BLaER1 (cell line): ENCODE measurements around the gene FGF11.

Source experiments
- H3K27ac ChIP-seq: shearing (Covaris generic); formaldehyde crosslinking; 2 replicates; pipeline ENCODE4 v1.8.1; 2022
- H3K27me3 ChIP-seq: shearing (Covaris generic); formaldehyde crosslinking; 2 replicates; pipeline ENCODE4 v1.8.1; 2022
- H3K36me3 ChIP-seq: shearing (Covaris generic); formaldehyde crosslinking; 2 replicates; pipeline ENCODE4 v1.8.1; 2022
- H3K4me1 ChIP-seq: shearing (Covaris generic); formaldehyde crosslinking; 2 replicates; pipeline ENCODE4 v1.8.1; 2022
- H3K4me2 ChIP-seq: shearing (Covaris generic); formaldehyde crosslinking; 2 replicates; pipeline ENCODE4 v1.8.1; 2022
- H3K4me3 ChIP-seq: shearing (Covaris generic); formaldehyde crosslinking; 2 replicates; pipeline ENCODE4 v1.8.1; 2022
- H3K9ac ChIP-seq: shearing (Covaris generic); formaldehyde crosslinking; 2 replicates; pipeline ENCODE4 v1.8.1; 2022
- H3K9me3 ChIP-seq: shearing (Covaris generic); formaldehyde crosslinking; 2 replicates; pipeline ENCODE4 v1.8.1; 2022
- H4K20me1 ChIP-seq: shearing (Covaris generic); formaldehyde crosslinking; 2 replicates; pipeline ENCODE4 v1.8.1; 2022
- Cebpa-rat ChIP-seq: shearing (Covaris generic); IDR thresholded peaks from 2 replicates; pipeline ENCODE4 v1.8.1; 2022

FGF11 gene

DNA sequence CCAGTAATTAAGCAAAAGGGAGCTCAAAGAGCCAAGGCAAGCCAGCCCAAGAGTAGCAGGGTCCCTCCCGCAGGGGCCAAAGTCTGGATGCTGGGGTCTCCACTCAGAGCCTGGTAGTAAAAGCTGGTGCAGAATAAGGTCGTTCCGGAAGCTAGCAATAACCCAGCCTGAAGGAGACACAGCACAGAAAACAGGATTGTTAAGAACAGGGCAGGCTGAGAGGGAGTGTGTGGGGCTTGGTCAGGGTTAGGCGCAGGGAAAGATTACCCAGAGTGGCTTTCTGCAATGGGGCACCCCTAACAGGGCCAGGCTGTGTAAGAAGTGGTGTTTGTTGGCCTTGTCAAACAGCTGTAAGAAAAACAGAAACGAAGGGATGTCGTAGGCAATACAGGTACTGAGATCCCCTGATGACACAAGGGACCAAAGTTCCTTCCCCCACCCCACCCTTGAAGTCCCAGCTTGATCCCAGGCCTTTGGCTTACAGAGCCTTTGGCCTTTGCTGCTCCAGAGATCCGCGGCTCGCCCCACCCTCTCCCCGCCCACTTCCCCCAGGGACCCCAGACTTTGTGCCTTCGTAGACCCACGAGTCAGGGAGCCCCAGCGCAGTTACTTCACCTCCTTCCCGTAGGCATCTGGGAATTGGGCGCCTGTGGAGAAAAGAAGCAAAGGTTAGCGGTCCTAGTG, 36.1 kb upstream of the FGF11 start:
- H3K4me2 ChIP-seq, result peak overlapping the region; percentile 84
- peaks cover under 1% of the 10 kb centered on the region; the same call in 1 of the 2 replicates for H3K36me3 ChIP-seq
- peak overlapping the region; percentile 84 for H3K9ac ChIP-seq
- no peaks in the 10 kb centered on the region for H3K9me3 ChIP-seq
- peaks cover 30% of the 10 kb centered on the region for H3K4me1 ChIP-seq
- peak overlapping the region; percentile 82 for H3K27ac ChIP-seq
- H3K27me3 ChIP-seq, result no peaks in the 10 kb centered on the region
- no peak for TF ChIP-seq Cebpa-rat
- peak overlapping the region; percentile 79 for H3K4me3 ChIP-seq
- peaks cover 8% of the 10 kb centered on the region; the same call in 1 of the 2 replicates for H4K20me1 ChIP-seq

DNA sequence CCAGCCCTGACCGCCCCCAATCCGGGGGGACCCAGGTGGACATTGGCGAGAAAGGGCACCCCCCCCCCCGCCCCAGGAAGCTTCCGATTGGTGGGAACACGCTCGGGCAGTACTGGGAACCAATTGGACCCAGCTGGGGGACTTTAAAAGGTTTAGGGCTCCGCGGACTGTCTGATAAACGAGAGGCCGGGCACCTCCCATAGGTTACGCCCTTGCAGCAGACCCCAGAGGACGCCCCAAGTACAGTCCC, 35.7 kb upstream of the FGF11 start:
- peak overlapping the region; percentile 84 for H3K9ac ChIP-seq
- no peak for TF ChIP-seq Cebpa-rat
- H3K4me1 ChIP-seq, result peaks cover 30% of the 10 kb centered on the region
- H4K20me1 ChIP-seq, result peaks cover 8% of the 10 kb centered on the region; the same call in 1 of the 2 replicates
- peaks cover 5% of the 10 kb centered on the region for H3K36me3 ChIP-seq
- peak overlapping the region; percentile 84 for H3K4me2 ChIP-seq
- peak overlapping the region; percentile 82 for H3K27ac ChIP-seq
- H3K27me3 ChIP-seq, result no peaks in the 10 kb centered on the region
- peak overlapping the region; percentile 79 for H3K4me3 ChIP-seq
- H3K9me3 ChIP-seq, result no peaks in the 10 kb centered on the region

DNA sequence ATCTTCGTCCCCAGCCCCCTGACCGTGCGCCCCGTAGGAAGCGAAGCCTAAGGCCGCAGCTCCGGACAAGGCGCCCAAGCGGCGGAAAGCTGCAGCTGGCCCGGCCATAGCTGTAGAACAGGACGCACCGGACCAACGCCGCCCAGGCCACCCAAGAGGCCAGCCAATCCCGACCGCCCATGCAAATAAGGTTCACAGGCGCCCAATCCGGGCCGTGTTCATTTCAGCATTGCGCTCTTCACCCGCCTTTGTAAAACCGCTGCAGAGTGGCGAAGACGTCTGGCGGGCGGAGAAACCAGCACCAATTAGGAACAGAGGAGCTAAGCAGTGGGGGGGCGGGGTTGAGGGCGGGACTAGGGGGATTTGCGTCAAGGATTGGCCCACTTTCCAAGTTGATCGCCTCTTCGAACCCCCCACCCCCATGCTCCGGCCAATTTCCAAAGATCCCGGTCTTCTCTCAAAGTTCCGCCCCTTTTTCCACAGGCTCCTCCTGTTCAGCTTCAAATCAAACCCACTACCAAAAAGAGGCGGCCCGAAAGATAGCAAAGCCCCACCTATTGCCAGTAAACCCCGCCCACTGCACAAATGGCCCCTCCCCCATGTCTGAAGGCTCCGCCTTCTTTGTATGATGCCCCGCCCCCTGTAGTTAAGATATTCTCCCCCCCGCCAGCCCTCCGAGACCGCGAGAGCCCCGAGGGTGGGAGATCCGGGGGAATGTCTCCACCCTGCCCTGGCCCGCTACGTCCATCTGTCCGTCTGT, 35.2 kb upstream of the FGF11 start, which contains the start of gene TMEM256:
Gene TMEM256 (minus strand): TSS at position 121 of the 760 bp plus-strand sequence. CDS start 13 bp downstream, at position 108.
- TF ChIP-seq Cebpa-rat, result no peak
- peaks cover 10% of the 10 kb centered on the region for H3K36me3 ChIP-seq
- peak within 1 kb of the TSS; percentile 82 for H3K27ac ChIP-seq
- H3K4me3 ChIP-seq, result peak within 1 kb of the TSS; percentile 79
- no peaks in the 10 kb centered on the region for H3K9me3 ChIP-seq
- no peaks in the 10 kb centered on the region for H3K27me3 ChIP-seq
- peaks cover 30% of the 10 kb centered on the region for H3K4me1 ChIP-seq
- H3K4me2 ChIP-seq, result peak within 1 kb of the TSS; percentile 98
- H4K20me1 ChIP-seq, result peaks cover 8% of the 10 kb centered on the region; the same call in 1 of the 2 replicates
- H3K9ac ChIP-seq, result peak within 1 kb of the TSS; percentile 86

DNA sequence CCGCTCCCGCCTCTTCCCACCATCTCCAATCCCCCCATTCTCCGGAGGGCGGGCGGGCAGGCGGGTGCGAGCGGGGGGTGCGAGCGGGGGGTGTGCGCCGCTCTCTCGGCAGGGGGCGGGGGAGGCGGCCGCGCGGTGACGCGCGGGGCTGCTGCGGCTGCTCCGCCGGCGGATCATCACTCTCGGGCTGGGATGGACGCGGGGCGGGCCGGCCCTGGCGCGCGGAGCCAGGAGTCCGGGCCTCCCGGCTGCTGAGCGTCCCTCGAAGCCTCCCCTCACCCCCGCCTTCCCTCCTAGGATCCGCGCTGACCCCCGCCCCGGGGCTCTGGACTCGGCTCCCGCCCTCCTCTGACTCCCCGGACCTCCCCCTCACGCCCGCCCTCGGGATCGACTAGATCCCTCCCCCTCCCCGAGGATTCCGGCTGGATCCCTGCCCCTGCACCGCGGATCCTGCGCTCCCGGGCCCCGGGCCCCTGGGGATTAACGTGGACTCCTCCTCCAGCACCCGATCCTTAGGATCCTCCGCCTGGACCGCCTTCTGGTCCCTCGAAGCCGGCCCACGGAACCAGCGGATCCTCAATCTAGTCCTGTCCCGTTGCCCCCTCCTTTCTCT, 34.5 kb upstream of the FGF11 start:
- Histone ChIP-seq H3K27ac (peak overlapping the region; percentile 75), H3K36me3 (peaks cover 17% of the 10 kb centered on the region)
- no peak for TF ChIP-seq Cebpa-rat

DNA sequence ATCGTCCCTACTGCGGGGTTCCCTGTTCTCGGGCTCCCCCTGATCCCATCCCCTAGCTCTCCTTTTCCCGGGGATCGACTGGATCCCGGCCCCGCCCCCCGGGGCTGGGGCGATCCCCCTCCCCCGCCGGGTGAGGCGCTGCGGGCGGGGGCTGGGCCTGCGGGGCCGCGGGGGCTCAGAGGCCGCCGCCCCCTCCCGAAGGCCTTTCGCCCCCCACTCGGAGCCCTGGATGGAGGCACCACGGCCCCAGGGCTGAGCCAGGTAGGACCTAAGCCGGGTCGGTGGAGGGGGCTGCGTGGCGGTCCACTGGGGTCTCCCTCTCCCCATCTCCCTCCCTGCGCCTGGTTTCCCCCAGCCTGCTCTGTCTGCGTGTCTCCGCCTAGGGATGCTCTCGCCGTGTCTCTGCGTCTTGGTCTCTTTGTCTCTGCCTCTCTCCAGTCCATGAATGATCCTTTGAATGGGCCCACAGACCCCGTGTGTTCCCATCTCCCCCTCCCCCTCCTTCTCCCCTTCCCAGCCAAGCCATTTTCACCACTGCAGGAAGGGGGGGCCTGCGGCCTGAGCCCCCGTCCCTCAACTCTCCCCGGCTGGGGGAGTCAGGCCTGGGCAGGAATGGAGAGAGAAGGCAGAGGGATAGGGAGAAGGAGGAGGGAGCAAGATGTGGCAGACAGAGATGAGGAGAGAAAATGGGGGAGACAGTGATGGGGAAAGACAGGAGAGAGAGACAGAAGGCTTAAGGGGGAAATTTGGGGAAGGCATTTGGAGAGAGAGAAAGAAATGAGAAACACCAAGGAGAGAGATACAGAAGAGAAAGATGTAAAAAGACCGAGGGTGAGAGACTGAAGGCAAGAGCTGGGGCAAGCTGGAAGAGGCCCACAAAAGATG, 33.7 kb upstream of the FGF11 start:
- peaks cover 8% of the 10 kb centered on the region; the same call in 1 of the 2 replicates for H4K20me1 ChIP-seq
- no peak for TF ChIP-seq Cebpa-rat
- peak overlapping the region; percentile 79 for H3K4me3 ChIP-seq
- H3K4me2 ChIP-seq, result peak overlapping the region; percentile 98
- H3K27me3 ChIP-seq, result no peaks in the 10 kb centered on the region
- peak overlapping the region; percentile 86 for H3K9ac ChIP-seq
- H3K36me3 ChIP-seq, result peaks cover 24% of the 10 kb centered on the region
- peak overlapping the region; percentile 75 for H3K27ac ChIP-seq
- no peaks in the 10 kb centered on the region for H3K9me3 ChIP-seq
- peaks cover 30% of the 10 kb centered on the region for H3K4me1 ChIP-seq

More for the DNA sequence above, 34.5 kb upstream of the FGF11 start:
- Histone ChIP-seq H3K4me3 (peak overlapping the region; percentile 79), H3K4me1 (peaks cover 30% of the 10 kb centered on the region), H3K27me3 (no peaks in the 10 kb centered on the region), H3K9ac (peak overlapping the region; percentile 86), H3K9me3 (no peaks in the 10 kb centered on the region), H3K4me2 (peak overlapping the region; percentile 98), H4K20me1 (peaks cover 8% of the 10 kb centered on the region; the same call in 1 of the 2 replicates)

DNA sequence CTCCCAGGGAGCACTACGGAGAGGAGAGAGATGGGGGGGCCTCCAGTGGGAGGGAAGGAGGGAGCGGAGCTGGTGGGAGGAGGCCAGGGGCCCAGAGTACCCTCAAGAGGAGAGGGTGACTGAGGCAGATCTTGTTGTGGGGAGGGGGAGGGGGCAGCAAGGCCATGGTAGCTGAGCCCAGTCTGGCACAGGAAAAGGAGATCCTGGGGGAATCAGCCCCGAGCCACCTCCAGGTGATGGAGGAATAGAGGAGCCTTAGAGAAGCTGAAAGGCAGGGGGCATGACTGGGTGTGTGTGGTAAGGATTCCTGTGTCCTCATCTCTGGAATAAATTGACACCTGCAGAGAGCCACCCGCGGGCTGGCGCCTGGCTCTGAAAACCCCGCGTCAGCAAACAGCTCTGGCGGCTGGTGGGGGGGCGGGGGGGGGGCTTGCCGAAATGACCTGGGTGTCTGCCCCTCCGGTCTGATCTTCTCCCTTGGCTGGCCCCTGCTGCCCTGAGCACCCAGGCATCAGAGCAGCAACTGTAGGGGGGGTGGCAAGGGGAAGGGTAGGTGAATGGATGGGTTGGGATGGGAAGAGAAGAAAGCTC, 33.0 kb upstream of the FGF11 start:
- Histone ChIP-seq H3K4me2 (peak overlapping the region; percentile 98), H3K9ac (peak overlapping the region; percentile 86; the same call in 1 of the 2 replicates), H3K4me1 (peaks cover 30% of the 10 kb centered on the region), H3K27ac (no peak overlapping the region), H3K9me3 (no peaks in the 10 kb centered on the region), H3K4me3 (peak overlapping the region; percentile 79; the same call in 1 of the 2 replicates), H3K36me3 (peaks cover 27% of the 10 kb centered on the region), H3K27me3 (no peaks in the 10 kb centered on the region), H4K20me1 (peaks cover 8% of the 10 kb centered on the region; the same call in 1 of the 2 replicates)
- TF ChIP-seq Cebpa-rat, result no peak

DNA sequence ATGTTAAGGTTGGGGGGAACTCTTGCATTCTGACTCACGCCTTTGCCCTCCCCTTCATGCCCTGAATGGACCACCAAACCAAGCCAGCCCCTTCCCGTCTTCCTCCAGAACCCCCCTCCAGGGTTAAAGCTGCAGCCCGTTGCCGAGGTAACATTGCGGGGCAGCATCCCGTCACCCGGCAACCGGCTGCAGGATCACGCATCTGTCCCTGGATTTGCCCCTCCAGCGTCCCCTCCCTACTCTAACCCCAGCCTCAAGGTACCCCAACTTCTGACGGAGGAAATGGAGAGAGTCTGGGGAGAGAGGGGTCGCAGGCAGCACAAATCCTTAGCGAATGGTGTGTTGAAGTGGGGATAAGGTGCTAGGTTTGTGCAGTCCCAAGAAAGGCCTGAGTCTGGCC, 32.2 kb upstream of the FGF11 start:
- Histone ChIP-seq H3K4me1 (peaks cover 30% of the 10 kb centered on the region), H3K4me3 (no peak overlapping the region), H3K4me2 (no peak overlapping the region), H3K9ac (no peak overlapping the region), H3K27ac (no peak overlapping the region), H3K36me3 (peaks cover 27% of the 10 kb centered on the region), H3K9me3 (no peaks in the 10 kb centered on the region), H3K27me3 (no peaks in the 10 kb centered on the region), H4K20me1 (peaks cover 8% of the 10 kb centered on the region; the same call in 1 of the 2 replicates)
- no peak for TF ChIP-seq Cebpa-rat

DNA sequence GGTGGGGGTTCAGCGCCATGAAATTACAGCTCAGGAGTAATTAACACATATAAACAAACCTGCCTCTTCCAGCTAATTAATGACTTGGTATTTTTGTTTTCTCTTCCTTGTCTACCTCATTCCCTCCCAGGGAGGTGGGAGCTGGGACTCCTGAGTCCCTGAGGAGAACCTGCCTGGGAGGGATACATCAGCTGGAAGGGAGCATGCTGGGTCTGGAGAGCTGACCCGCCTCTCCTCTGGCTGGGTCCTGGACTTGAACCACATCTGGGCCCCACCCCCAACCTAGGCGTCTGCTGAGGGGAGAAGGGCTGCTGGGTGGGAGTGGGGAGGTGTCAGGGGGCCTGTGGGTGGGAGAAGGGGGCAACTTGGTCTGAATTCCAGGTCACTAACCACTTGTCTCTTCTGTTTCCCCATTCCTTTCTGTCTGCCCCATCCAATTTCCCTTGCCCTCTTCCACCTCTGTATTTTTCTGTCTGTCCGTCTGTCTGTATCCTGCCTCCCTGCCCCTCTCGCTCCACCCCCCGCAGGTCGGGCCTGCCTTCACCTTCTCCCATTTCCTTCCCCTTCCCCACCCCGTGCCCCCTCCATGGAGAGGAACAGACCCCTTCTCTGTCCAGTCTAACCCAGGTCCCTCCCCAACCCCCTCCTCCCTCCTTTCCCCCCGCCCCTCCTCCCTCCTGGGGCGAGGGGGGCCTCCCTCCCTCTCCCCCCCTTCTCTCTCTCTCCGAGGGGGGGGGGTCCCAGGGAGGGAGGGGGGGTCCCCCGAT, 31.6 kb upstream of the FGF11 start, which contains the start of gene NLGN2:
Gene NLGN2 (plus strand): TSS at position 361 of the 767 bp plus-strand sequence. CDS start 411 bp downstream, outside the sequence.
- Histone ChIP-seq H3K4me1 (peaks cover 29% of the 10 kb centered on the region), H3K4me2 (no peak within 1 kb of the TSS), H3K36me3 (peaks cover 27% of the 10 kb centered on the region), H3K9me3 (no peaks in the 10 kb centered on the region), H3K9ac (no peak within 1 kb of the TSS), H4K20me1 (peaks cover 6% of the 10 kb centered on the region; the same call in 1 of the 2 replicates), H3K27me3 (no peaks in the 10 kb centered on the region), H3K27ac (no peak within 1 kb of the TSS), H3K4me3 (no peak within 1 kb of the TSS)
- no peak for TF ChIP-seq Cebpa-rat
